Tibial nerve (tissue), 4 donors: ENCODE data around the gene DLX1.

Experiments used
- CTCF ChIP-seq, 5 experiments: fragments of 200-600 bp in 3 of 5; fragments of 450-650 bp in 2 of 5; sonication (generic) in 3 of 5; IDR thresholded peaks; one replicate each; pipeline ENCODE4 v1.5.1; 2016 to 2019; ENCODE audit warnings: antibody characterized with exemption in 5 of 5, mild to moderate bottlenecking in 3 of 5, moderate library complexity in 2 of 5
- EP300 ChIP-seq, 2 donors: sonication (generic); formaldehyde crosslinking; IDR thresholded peaks; one replicate each; pipeline ENCODE4 v1.6.1; 2017; ENCODE audit warnings: antibody characterized with exemption in 2 of 2, mild to moderate bottlenecking in 1 of 2
- POLR2A ChIP-seq, 2 donors: fragments of 450-650 bp; IDR thresholded peaks; one replicate each; pipeline ENCODE4 v1.6.1; 2017; ENCODE audit warnings: antibody characterized with exemption in 2 of 2, mild to moderate bottlenecking in 2 of 2, moderate library complexity in 2 of 2

DNA sequence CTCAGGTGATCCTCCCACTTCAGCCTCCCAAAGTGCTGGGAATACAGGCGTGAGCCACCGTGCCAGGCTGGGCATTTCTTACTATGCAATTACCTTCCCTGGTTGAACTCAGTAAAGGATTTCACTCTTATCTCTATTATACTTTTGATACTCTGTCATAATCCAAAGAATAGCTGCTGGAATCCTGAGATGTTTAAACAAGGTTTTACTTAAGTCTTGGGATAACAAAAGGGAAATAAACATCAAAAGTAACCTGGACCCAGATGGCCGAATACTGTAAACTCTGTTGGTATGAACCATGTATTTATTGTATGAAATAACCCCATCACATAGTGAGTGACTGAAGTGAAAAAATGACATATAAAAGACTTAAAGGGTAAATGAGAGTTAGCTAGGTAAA, 29.3 kb downstream of the DLX1 start:
- TF ChIP-seq CTCF (IDR thresholded peaks at IDR 0.05) (no peak), POLR2A (IDR thresholded peaks at IDR 0.05) (no peak), EP300 (IDR thresholded peaks at IDR 0.05) (no peak)
